ENCODE results near the gene GMPS.

The GMPS gene

DNA sequence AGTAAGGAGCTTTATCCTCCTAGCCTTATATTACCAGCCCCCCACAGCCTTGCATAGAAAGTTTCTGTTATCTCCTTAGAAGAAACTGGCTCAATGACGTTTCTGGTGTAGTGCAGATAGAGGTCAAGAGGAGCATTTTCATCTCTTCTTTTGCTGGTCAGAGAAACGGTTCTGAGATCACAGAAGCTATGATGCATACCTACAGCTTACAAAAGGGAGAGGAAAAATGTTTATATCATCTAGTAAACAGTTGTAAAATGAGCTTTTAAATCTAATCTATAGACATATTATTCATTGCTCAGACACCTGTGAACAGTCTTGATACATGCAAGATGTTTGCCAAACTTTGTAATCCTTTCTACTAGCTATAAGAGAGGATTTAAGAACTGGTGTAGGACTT, 68.0 kb downstream of the GMPS start:
- no peak for DNase-seq (ENCODE audit: extremely low read depth, insufficient read length)
- TF ChIP-seq, protein P1, sequence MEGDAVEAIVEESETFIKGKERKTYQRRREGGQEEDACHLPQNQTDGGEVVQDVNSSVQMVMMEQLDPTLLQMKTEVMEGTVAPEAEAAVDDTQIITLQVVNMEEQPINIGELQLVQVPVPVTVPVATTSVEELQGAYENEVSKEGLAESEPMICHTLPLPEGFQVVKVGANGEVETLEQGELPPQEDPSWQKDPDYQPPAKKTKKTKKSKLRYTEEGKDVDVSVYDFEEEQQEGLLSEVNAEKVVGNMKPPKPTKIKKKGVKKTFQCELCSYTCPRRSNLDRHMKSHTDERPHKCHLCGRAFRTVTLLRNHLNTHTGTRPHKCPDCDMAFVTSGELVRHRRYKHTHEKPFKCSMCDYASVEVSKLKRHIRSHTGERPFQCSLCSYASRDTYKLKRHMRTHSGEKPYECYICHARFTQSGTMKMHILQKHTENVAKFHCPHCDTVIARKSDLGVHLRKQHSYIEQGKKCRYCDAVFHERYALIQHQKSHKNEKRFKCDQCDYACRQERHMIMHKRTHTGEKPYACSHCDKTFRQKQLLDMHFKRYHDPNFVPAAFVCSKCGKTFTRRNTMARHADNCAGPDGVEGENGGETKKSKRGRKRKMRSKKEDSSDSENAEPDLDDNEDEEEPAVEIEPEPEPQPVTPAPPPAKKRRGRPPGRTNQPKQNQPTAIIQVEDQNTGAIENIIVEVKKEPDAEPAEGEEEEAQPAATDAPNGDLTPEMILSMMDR (IDR thresholded peaks at IDR 0.05; ENCODE audit: insufficient read depth, low read length, poor library complexity, severe bottlenecking): no peak
- Histone ChIP-seq H3K27me3 (replicated peaks; ENCODE audit: control insufficient read depth, insufficient read depth, low read length) (no peaks in the 10 kb centered on the region), H3K36me3 (ENCODE audit: control insufficient read depth, insufficient read depth, low read length) (peaks cover 4% of the 10 kb centered on the region), H3K4me3 (replicated peaks; ENCODE audit: low read depth, low read length) (no peak overlapping the region)

GRCh38 chr3:155941354-155941753, 70.9 kb downstream of the GMPS start:
- Histone ChIP-seq H3K4me3 (replicated peaks; ENCODE audit: low read depth, low read length) (no peak overlapping the region), H3K27me3 (replicated peaks; ENCODE audit: control insufficient read depth, insufficient read depth, low read length) (no peaks in the 10 kb centered on the region), H3K36me3 (ENCODE audit: control insufficient read depth, insufficient read depth, low read length) (no peaks in the 10 kb centered on the region; the same call in none of the 2 replicates)
- DNase-seq (ENCODE audit: extremely low read depth, insufficient read length): no peak
- TF ChIP-seq, protein P1 (IDR thresholded peaks at IDR 0.05; ENCODE audit: insufficient read depth, low read length, poor library complexity, severe bottlenecking): no peak

GRCh38 chr3:155944081-155944480, 73.6 kb downstream of the GMPS start:
- TF ChIP-seq, protein P1 (IDR thresholded peaks at IDR 0.05; ENCODE audit: insufficient read depth, low read length, poor library complexity, severe bottlenecking): no peak
- H3K4me3 ChIP-seq (replicated peaks; ENCODE audit: low read depth, low read length): no peak overlapping the region
- no peak for DNase-seq (ENCODE audit: extremely low read depth, insufficient read length)

GRCh38 chr3:155946178-155946577, 75.7 kb downstream of the GMPS start:
- TF ChIP-seq, protein P1 (IDR thresholded peaks at IDR 0.05; ENCODE audit: insufficient read depth, low read length, poor library complexity, severe bottlenecking): no peak
- H3K36me3 ChIP-seq (ENCODE audit: control insufficient read depth, insufficient read depth, low read length): no peaks in the 10 kb centered on the region
- no peak for DNase-seq (ENCODE audit: extremely low read depth, insufficient read length)
- no peak overlapping the region for H3K4me3 ChIP-seq (replicated peaks; ENCODE audit: low read depth, low read length)
- no peaks in the 10 kb centered on the region for H3K27me3 ChIP-seq (replicated peaks; ENCODE audit: control insufficient read depth, insufficient read depth, low read length)

More at GRCh38 chr3:155944081-155944480, 73.6 kb downstream of the GMPS start:
- no peaks in the 10 kb centered on the region for H3K36me3 ChIP-seq (ENCODE audit: control insufficient read depth, insufficient read depth, low read length)
- no peaks in the 10 kb centered on the region for H3K27me3 ChIP-seq (replicated peaks; ENCODE audit: control insufficient read depth, insufficient read depth, low read length)

DNA sequence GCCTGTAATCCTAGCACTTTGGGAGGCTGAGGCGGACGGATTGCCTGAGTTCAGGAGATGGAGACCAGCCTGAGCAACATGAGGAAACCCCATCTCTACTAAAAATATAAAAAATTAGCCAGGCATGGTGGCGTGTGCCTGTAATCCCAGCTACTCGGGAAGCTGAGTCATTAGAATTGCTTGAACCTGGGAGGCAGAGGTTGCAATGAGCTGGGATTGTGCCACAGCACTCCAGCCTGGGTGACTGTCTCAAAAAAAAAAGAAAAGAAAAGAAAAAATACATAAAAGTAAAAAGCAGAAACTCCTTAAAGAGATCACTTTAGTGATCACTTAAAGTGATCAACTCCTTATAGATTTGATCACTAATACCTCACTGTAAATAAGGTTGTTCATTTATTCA, 78.0 kb downstream of the GMPS start:
- Histone ChIP-seq H3K36me3 (ENCODE audit: control insufficient read depth, insufficient read depth, low read length) (no peaks in the 10 kb centered on the region), H3K4me3 (replicated peaks; ENCODE audit: low read depth, low read length) (no peak overlapping the region), H3K27me3 (replicated peaks; ENCODE audit: control insufficient read depth, insufficient read depth, low read length) (no peaks in the 10 kb centered on the region)
- DNase-seq (ENCODE audit: extremely low read depth, insufficient read length): no peak
- TF ChIP-seq, protein P1 (IDR thresholded peaks at IDR 0.05; ENCODE audit: insufficient read depth, low read length, poor library complexity, severe bottlenecking): no peak
